NCI-H1694 (cell line): ENCODE measurements around the gene ZNF281.

Experiments
- DNase-seq: peaks from one replicate; lab custom pipeline; 2025; lab: John Stamatoyannopoulos, UW

ZNF281 gene

GRCh38 chr1:200391747-200392146 lies 18.1 kb downstream of the ZNF281 start:
- DNase-seq = no peak

- DNase-seq = no peak
Measured at GRCh38 chr1:200388791-200389190, 21.0 kb downstream of the ZNF281 start.

GRCh38 chr1:200386416-200386815 lies 23.4 kb downstream of the ZNF281 start:
- no peak for DNase-seq

DNA sequence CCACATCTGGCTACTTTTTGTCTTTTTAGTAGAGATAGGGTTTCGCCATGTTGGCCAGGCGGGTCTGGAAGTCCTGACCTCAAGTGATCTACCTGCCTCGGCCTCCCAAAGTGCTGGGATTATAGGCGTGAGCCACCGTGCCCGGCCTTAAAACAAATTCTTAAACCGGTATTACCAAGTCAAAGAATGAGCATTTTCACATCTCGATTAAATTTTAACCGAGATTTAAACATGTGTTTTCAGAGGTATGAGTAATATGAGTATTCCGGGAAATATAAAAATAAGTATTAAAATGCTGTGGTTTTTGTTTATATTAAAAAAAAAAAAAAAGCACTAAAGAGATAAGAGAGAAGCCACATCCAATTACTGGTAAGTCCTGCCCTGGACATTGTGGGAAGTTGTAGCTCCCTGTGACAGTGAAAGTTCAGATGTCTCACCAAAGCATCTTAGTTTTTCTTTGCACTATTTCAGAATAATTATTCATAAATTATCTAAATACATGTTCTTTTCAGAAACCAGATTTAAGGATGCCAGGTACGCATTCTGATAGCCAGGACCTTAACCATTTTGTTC lies 24.9 kb downstream of the ZNF281 start:
- no peak for DNase-seq

- DNase-seq = no peak
Measured at GRCh38 chr1:200381256-200381984, 28.4 kb downstream of the ZNF281 start.

DNA sequence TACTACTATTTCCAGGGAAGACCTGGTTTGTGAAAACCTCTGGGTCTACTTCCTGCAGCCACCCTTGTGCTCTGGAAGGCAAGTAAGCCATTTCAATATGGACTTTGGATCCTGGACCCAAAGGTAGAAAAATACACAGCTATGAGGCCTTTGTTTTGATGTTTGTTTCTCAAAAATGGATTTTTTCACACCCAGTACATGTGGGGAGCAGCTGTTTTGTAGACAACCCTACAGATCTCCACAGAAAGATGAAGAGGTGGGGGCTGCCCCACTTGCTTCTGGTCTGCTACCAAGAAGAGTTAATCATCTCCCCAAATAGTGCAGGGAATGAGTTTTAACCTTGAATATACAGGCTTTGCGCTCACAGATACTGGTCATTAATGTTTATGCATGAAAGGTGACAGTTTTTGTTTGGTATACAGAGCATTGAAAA lies 29.2 kb downstream of the ZNF281 start:
- no peak for DNase-seq

GRCh38 chr1:200379940-200380588 lies 29.8 kb downstream of the ZNF281 start:
- no peak for DNase-seq

- DNase-seq = no peak
Measured at GRCh38 chr1:200379432-200379757, 30.4 kb downstream of the ZNF281 start.

GRCh38 chr1:200378096-200378495 lies 31.7 kb downstream of the ZNF281 start:
- no peak for DNase-seq

GRCh38 chr1:200376528-200376927 lies 33.3 kb downstream of the ZNF281 start:
- no peak for DNase-seq

GRCh38 chr1:200374569-200375295 lies 35.1 kb downstream of the ZNF281 start:
- DNase-seq = no peak

DNA sequence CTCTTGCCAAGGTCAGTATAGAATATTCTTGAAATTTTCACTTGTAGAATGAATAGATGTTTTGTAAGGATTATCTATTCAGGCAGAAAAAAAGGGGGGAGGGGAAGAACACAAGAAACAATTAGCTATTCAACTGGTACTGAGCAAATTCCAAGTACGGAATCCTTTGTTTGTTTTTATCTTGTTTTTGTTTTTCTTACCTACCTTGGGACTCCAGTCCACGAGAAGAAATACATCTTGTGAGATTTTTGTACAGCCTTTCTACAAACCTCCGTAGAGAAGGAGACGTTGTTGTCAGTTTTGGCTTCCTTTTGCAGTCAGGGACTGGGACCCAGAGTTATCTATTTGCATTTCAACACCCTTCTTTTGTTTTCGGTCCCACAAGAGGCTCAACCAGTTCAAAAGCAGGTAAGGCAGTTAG lies 36.0 kb downstream of the ZNF281 start:
- no peak for DNase-seq

GRCh38 chr1:200372885-200373181 lies 37.0 kb downstream of the ZNF281 start:
- no peak for DNase-seq

GRCh38 chr1:200372095-200372884 lies 37.5 kb downstream of the ZNF281 start:
- DNase-seq = no peak

GRCh38 chr1:200369706-200370105 lies 40.1 kb downstream of the ZNF281 start:
- no peak for DNase-seq

- no peak for DNase-seq
Measured at GRCh38 chr1:200369131-200369530, 40.7 kb downstream of the ZNF281 start.

DNA sequence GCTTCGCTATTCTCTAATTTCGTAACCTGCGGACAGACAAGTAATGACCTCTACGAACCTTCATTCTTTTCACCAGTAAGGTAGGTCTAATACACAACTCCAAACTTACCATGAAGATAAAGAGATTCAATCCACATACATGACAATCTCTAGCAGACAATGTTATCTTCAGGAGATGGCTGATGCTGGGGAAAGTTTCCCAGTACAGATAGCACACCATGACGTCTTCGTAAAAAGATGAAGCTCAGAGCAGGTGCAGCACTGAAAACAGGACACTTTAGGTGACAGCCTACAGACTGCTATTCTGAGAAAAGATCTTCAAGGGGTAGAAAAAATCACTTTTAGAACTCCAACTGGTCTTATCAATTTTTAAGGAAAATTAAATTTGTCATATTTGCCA lies 41.3 kb downstream of the ZNF281 start:
- DNase-seq = no peak

DNA sequence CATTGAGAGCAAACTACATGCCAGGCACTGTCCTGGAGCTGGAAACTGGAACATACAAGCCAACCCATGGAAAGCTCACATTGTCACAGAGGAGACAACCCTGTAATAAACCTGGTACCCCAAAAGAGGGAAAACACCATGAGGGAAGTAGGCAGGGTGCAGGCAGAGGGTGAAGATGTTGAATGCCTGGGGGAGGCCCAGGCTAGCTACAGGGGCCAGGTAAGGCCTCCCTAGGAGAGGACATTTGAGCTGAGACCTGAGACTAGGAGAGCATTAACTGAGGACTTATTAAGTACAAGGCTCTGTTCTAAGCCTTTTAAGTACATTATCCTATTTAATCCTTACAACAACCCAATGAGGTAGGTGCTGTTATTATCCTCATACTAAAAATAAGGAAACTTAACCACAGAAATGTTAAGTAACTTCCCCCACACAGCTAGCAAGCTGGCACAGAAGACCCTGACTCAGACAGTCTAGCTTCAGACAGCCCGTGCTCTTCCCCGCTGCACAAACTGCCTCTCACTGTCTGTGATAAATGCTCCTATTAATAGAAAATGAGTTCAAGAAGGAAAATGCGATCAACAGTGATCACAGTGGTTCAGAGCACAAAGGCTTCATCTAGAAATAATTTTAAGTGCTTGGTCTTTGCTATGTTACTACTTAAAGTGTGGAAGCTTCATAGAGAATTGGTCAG lies 41.8 kb downstream of the ZNF281 start:
- DNase-seq = no peak

GRCh38 chr1:200366577-200367253 lies 43.1 kb downstream of the ZNF281 start:
- DNase-seq = no peak

GRCh38 chr1:200365897-200366426 lies 43.9 kb downstream of the ZNF281 start:
- DNase-seq = no peak

DNA sequence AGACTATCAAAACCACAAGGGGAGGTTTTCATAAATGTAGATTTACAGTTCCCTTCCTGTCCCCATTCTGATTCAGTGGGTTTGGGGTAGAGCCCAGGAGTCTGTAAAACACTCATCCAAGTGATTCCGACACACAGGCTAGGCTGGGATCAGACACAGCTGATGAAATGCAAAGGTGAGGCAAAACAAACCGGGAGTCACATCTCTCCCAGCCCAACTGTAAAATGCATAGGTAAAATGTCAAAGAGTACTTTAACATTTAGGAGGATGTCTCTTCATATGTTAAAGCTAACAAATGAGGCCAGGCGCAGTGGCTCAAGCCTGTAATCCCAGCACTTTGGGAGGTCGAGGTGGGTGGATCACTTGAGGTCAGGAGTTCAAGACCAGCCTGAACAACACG lies 45.0 kb downstream of the ZNF281 start:
- DNase-seq = no peak
